ENCODE measurements around the gene CSMD2. TPM values are rescaled to one million over a fixed set of nuclear protein-coding genes. Genes with fewer than 3 reads are reported as not detected.

Gene CSMD2
- total RNA-seq, 2 experiments from 2014 or later, result not detected

DNA sequence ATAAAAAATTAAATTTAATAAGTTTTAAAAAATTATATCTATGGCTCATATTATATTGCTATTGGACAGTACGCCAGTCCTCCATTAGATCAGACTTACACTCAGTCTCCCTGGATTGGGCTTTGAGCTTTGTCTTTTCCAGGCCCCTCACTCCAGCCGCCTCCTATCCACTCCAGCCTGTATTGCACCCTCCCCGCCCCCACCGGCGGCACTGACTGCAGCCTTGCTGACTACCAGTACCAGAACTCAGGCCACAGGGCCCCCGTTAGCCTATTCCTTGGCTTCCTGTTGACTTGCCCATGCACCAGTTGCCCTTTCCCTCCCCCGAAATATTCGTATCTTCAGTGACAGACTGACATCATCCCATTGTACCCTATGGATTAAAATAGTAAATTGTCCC lies 127.9 kb downstream of the CSMD2 start:
- intact Hi-C loops (cut with micrococcal nuclease), result no loop called here
- Mint-ChIP-seq H3K36me3 (ENCODE audit: low read depth) (no peaks in the 10 kb centered on the region), H3K4me1 (ENCODE audit: low read depth) (no peaks in the 10 kb centered on the region), H3K27me3 (peaks cover 1% of the 10 kb centered on the region), H3K9me3 (no peaks in the 10 kb centered on the region), H3K4me3 (no peak overlapping the region), H3K27ac (no peak overlapping the region)
- TF ChIP-seq, protein P1, sequence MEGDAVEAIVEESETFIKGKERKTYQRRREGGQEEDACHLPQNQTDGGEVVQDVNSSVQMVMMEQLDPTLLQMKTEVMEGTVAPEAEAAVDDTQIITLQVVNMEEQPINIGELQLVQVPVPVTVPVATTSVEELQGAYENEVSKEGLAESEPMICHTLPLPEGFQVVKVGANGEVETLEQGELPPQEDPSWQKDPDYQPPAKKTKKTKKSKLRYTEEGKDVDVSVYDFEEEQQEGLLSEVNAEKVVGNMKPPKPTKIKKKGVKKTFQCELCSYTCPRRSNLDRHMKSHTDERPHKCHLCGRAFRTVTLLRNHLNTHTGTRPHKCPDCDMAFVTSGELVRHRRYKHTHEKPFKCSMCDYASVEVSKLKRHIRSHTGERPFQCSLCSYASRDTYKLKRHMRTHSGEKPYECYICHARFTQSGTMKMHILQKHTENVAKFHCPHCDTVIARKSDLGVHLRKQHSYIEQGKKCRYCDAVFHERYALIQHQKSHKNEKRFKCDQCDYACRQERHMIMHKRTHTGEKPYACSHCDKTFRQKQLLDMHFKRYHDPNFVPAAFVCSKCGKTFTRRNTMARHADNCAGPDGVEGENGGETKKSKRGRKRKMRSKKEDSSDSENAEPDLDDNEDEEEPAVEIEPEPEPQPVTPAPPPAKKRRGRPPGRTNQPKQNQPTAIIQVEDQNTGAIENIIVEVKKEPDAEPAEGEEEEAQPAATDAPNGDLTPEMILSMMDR (IDR thresholded peaks at IDR 0.05), result no peak
- POLR2A ChIA-PET, result no interaction called here
- DNase-seq, result no peak
- CTCF ChIA-PET, result no interaction called here
- ATAC-seq, result no peak

DNA sequence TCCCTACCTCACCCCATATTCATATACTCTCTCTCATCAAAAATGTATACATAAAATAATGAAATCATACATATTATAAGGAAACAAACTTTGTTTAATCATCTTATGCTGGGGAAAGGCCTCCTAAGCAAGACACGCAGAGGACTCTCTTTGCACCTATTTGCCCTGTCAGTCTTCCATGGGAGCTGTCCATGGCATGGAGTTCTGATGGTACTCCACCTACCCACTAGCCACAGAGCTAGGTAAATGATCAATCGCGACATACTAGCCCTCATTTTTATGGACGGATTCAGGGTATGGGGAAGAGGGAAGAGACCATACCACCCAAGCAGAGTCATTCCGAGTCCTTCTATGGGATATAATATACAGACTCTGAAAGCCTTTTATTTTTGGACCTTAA lies 131.0 kb downstream of the CSMD2 start:
- ChIA-PET CTCF (no interaction called here), POLR2A (no interaction called here)
- DNase-seq (no peak), ATAC-seq (no peak)
- intact Hi-C loops (cut with micrococcal nuclease), result no loop called here
- Mint-ChIP-seq H3K9me3 (no peaks in the 10 kb centered on the region), H3K4me3 (no peak overlapping the region), H3K36me3 (ENCODE audit: low read depth) (no peaks in the 10 kb centered on the region), H3K4me1 (ENCODE audit: low read depth) (no peaks in the 10 kb centered on the region), H3K27me3 (peaks cover 1% of the 10 kb centered on the region), H3K27ac (no peak overlapping the region)
- TF ChIP-seq, protein P1 (IDR thresholded peaks at IDR 0.05), result no peak

DNA sequence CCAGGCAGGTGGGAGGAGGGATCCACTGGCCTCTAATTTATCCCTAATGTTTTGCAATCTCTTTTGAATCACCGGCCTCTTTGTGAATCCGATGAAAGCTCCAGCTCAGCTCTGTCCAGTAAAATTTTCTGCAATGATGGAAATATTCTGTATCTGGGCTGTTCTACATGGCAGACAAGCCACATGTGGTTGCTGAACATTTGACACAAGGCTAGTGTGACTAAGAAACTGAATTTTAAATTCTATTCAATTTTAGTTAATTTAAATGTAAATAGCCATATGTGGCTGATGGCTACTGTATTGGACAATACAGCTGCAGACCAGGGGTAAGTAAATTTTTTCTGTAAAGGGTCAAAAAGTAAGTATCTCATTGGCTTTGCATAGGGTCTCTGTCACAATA lies 135.1 kb downstream of the CSMD2 start:
- H3K4me1 Mint-ChIP-seq (ENCODE audit: low read depth), result peaks cover 3% of the 10 kb centered on the region
- H3K36me3 Mint-ChIP-seq (ENCODE audit: low read depth), result no peaks in the 10 kb centered on the region
- DNase-seq (no peak), ATAC-seq (no peak)
- no peak overlapping the region for H3K27ac Mint-ChIP-seq
- H3K9me3 Mint-ChIP-seq, result no peaks in the 10 kb centered on the region
- TF ChIP-seq, protein P1 (IDR thresholded peaks at IDR 0.05), result no peak
- H3K4me3 Mint-ChIP-seq, result no peak overlapping the region
- ChIA-PET POLR2A (no interaction called here), CTCF (no interaction called here)
- intact Hi-C loops (cut with micrococcal nuclease), result no loop called here
- peaks cover 9% of the 10 kb centered on the region for H3K27me3 Mint-ChIP-seq

DNA sequence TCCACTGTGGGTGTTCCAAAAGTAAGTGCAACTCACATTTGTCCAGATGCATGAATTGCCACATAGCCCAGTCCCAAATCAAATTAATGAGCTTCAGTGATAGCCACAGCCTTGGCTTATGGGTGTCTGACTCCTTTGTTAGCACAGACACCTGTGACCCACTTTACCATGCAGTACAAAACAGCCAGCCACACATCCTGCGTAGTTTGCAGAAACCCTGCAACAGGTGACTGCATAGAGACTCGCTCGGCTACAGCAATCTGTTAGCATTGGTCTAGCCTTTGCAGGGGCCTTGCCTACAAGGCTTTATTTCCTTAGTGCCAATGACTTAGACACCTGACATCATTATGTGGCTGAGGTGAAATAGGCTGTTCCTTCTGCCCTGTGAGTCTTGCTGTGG lies 135.5 kb downstream of the CSMD2 start:
- DNase-seq (no peak), ATAC-seq (no peak)
- POLR2A ChIA-PET, result no interaction called here
- H3K36me3 Mint-ChIP-seq (ENCODE audit: low read depth), result no peaks in the 10 kb centered on the region
- CTCF ChIA-PET, result no interaction called here
- H3K4me1 Mint-ChIP-seq (ENCODE audit: low read depth), result peaks cover 3% of the 10 kb centered on the region
- H3K9me3 Mint-ChIP-seq, result no peaks in the 10 kb centered on the region
- TF ChIP-seq, protein P1 (IDR thresholded peaks at IDR 0.05), result no peak
- intact Hi-C loops (cut with micrococcal nuclease), result no loop called here
- no peak overlapping the region for H3K27ac Mint-ChIP-seq
- no peak overlapping the region for H3K4me3 Mint-ChIP-seq
- H3K27me3 Mint-ChIP-seq, result peaks cover 9% of the 10 kb centered on the region

DNA sequence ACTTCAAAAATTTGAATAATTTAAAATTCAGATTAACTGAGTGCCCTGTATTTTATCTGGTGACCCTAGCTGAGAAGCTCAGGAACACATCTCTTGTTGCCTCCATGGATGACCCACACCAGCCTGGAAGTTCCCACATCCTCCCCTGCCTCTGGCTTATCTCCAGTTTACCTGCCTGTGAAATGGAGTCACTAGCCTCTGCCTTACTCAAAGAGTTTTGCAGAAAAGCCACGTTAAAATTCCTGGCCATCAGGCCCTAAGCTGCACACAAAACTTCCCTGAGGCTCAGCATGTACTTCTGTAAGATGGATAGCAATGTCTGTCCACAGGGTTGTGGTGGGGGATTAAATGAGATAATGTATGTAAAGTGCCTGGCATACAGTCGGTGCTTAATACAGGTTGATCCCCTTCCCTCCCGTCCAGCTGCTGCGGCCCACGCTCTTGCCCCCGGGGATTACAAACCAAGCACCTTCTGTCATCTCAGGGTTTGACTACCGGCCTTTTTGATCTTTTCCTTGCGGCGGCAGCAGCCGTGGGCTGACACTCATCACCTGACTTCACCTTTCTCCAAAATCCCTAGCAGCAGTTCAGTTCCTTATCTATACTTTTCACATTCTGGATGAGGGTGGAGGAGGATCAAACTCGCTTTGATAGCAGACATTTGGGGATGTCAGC lies 136.5 kb downstream of the CSMD2 start:
- TF ChIP-seq, protein P1 (IDR thresholded peaks at IDR 0.05), result no peak
- ATAC-seq (no peak), DNase-seq (no peak)
- H3K27ac Mint-ChIP-seq, result no peak overlapping the region
- peaks cover 9% of the 10 kb centered on the region for H3K27me3 Mint-ChIP-seq
- intact Hi-C loops (cut with micrococcal nuclease), result no loop called here
- ChIA-PET CTCF (interaction anchor here (0.7 kb wide), 1 partner anchor 181 kb away, joined by 3 read pairs; no protein-coding TSS in a partner anchor), POLR2A (no interaction called here)
- peaks cover 3% of the 10 kb centered on the region for H3K4me1 Mint-ChIP-seq (ENCODE audit: low read depth)
- no peaks in the 10 kb centered on the region for H3K36me3 Mint-ChIP-seq (ENCODE audit: low read depth)
- H3K9me3 Mint-ChIP-seq, result no peaks in the 10 kb centered on the region
- no peak overlapping the region for H3K4me3 Mint-ChIP-seq
